GM19025 (cell line): ENCODE data around the gene SLC25A51.
"Not testable (repeated sequence)": the region's sequence is repeated elsewhere in the genome, so short reads cannot be mapped to it uniquely, and the experiment has no call there.

ENCODE experiments used
- ATAC-seq: cut with Tn5 transposase; IDR thresholded peaks from one replicate; pipeline ENCODE4 v1.9.1; 2021; ENCODE audit warnings: mild to moderate bottlenecking, low read depth, moderate library complexity; ENCODE audit not compliant: unreplicated experiment

SLC25A51 gene

GRCh38 chr9:37905776-37906175 is 1.8 kb upstream of the SLC25A51 start:
- no peak for ATAC-seq

DNA sequence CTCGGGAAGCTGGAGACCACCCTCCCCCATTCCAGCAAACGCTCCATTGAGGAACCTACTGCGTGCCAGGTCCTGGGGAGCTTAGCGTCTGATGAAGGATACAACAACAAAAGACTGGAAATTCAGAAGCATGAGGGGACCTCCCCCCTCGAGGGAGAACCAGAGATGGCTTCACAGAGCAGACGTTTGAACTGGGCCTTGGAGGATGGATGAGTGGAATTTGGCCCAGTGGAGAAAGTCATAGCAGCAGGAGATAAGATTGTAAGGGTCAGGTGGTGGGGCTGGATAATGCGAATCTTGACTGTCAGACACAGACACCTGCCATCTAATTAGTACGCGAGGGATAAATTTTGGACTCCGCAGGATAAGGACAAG is 1.2 kb upstream of the SLC25A51 start:
- ATAC-seq = no peak

DNA sequence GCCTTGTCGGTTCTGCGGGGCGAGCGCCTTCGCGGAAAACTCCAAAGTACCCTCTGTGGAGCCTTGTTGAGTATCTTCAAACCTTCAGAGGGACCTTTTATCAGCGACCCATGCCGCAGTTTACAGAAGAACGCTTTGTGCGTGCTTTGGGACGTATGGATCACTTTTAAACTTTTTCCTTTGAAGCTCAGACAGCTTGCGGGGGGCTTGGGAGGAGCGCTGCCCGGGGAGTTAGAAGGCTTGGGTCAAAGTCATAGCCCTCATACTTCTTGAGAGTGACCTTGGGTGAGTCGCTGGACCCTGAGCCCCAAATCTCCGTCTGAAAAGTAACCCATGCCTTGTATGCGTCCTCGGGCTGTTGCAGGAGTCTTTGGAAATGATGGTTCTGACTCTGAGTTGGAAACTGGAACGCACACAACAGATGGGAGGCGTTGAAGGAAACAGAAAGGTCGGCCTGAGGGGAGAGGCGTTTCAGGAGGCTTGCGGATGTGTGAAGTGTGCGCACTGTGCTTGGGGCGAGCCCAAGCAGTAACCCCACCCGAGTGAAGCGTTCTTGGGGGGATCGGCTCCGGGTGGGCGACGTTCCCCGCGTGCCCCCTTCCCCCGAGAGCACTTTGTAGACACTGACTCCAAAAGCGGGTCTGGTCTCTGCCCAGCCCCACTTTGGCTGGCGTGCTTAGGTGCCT is 661 bp upstream of the SLC25A51 start:
- ATAC-seq = no peak

DNA sequence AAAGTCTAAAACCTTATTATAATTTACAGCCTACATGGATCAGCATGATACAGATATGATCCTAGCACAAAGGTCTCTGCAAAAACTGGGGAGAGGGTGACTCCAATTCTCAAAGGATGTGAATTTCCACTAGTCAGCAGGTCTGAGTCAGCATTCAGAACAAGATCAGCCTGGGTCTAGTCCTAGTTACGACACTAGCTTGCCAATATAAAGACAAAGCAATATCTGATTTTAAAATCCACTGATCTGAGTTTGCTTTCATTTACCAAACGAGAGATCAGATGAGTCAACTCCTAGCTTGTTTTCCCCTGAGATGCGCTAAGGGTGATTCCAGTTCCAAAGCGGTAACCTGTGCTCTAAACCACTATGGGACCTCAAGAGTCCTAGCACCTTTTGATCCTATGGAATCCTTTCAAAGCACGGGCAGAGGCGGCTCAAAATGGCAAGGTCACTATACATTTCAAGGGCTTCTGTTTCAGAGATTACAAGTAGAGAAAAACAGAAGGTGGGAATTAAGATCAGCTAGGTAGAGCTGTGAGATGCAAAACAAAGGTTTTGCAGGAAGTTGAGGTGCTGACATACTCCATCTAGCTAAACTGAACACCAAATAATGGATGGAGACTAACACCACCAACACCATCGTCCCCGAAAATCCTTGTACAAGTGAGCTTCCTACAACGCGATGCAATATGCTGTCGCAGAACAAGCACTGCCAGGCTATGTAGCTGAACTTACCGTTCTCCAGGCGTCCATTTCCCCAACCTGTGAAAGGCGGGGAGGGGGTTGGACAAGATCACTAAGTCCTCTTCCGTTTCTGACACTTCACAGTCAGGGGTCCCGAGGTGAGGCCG is 906 bp downstream of the SLC25A51 start:
- ATAC-seq = no peak

GRCh38 chr9:37902131-37902530 is 1.8 kb downstream of the SLC25A51 start:
- no peak for ATAC-seq

DNA sequence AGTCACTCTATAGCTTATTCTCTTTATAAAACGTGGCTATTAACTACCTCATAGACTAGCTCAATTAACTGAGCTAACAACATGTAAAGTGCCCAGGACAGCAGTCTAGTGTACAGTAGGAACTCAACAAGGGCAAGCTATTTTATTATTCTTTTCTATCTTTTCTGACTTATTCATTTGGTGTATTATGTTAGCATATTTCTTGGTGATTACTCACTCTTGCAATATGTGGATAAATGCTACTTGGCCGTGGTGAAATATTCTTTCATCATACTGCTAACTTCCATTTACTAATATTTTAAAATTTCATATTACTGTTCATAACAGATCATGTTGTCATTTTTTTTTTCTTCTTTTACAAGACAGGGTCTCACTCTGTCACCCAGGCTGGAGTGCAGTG is 4.9 kb downstream of the SLC25A51 start:
- ATAC-seq = no peak

- ATAC-seq = no peak
Observed at GRCh38 chr9:37897665-37898064, 6.3 kb downstream of the SLC25A51 start.

- no peak for ATAC-seq
Observed at GRCh38 chr9:37892063-37892462, 11.9 kb downstream of the SLC25A51 start.

GRCh38 chr9:37891042-37891441 is 12.9 kb downstream of the SLC25A51 start:
- not testable (repeated sequence) for ATAC-seq

- ATAC-seq = no peak
Observed at GRCh38 chr9:37889536-37889935, 14.4 kb downstream of the SLC25A51 start.

- ATAC-seq = not testable (repeated sequence)
Observed at GRCh38 chr9:37887977-37888583, 15.8 kb downstream of the SLC25A51 start.

GRCh38 chr9:37880916-37881479 is 22.9 kb downstream of the SLC25A51 start:
- no peak for ATAC-seq

GRCh38 chr9:37876376-37876775 is 27.6 kb downstream of the SLC25A51 start:
- ATAC-seq = no peak

GRCh38 chr9:37873955-37874354 is 30.0 kb downstream of the SLC25A51 start:
- no peak for ATAC-seq

GRCh38 chr9:37870799-37871176 is 33.1 kb downstream of the SLC25A51 start:
- no peak for ATAC-seq

DNA sequence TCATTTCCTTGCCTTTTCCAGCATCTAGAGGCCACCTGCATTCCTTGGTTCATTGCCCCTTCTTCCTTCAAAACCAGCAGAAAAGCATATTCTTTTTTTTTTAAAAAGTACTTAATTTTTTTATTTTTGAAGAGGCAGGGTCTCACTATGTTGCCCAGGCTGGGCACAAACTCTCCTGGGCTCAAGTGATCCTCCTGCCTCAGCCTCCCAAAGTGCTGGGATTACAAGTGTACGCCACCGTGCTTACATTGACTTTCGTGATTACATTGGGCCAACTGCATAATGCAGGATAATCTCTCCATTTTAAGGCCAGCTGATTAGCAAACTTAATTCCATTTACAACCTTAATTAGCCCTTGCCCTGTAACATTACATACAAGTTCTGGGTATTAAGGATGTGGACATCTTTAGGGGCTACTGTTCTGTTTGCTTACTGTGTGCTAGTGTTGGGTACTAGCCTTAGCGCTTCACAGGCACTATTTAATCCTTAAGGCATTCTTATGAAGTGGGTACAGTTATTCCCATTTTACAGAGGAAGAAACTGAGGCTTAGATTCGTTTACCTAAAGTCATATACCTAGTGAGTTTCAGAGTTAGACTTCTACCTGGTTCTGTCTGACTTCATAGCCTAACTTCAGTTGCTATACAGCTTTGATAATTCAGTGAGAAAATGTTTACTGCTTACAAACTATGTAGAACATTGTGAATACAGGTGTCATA is 33.7 kb downstream of the SLC25A51 start:
- ATAC-seq = no peak

GRCh38 chr9:37862530-37862929 is 41.4 kb downstream of the SLC25A51 start:
- ATAC-seq = no peak

- no peak for ATAC-seq
Observed at GRCh38 chr9:37859043-37859442, 44.9 kb downstream of the SLC25A51 start.

DNA sequence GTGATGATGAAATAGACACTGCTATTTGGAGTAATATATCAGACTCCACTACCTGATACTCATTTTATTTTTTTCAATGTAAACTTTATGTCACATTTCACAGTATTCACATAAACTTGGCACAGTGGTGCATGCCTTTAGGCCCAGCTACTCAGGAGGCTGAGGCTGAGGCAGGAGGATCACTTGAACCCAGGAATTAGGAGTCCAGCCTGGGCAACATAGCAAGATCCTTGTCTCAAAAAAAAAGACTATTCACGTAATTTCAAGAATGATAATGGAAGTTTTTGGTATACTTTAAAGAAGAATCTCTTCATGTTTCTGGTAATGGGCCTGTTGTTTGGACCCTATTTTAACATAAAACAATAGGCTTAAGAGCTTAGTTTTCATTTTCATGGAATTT is 47.4 kb downstream of the SLC25A51 start:
- no peak for ATAC-seq

GRCh38 chr9:37852222-37852621 is 51.7 kb downstream of the SLC25A51 start:
- no peak for ATAC-seq
